ENCODE measurements around the gene GPC1. TPM values are rescaled to one million over a fixed set of nuclear protein-coding genes. Genes with fewer than 3 reads are reported as not detected.
"Not testable (repeated sequence)": the region's sequence is repeated elsewhere in the genome, so short reads cannot be mapped to it uniquely, and the experiment has no call there.

GPC1 gene
- total RNA-seq, 4 donors from 2014 or later, result 0.88 to 62.2 (median 43.4) TPM

DNA sequence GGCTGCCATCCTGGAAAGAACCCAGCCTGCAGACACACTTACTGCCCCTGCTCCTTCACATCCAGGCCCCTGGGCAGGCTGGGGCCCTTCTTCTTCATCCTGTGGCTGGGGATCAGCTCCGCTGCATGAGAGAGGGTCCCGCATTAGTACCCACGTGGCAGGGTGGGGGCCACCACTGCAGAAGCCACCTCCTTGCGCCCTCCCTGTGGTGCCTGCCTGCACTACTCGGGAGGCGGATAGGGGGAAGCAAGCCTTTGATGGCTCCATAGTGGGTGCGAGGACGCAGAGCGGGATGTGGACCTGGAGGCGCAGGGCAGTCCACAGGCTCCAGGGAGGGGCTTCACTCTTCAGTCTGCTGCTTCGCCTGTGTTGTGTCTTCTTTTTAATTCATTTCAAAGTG, 46.7 kb downstream of the GPC1 start:
- H3K27ac ChIP-seq, result no peak overlapping the region
- H3K36me3 ChIP-seq, result no peaks in the 10 kb centered on the region
- no peaks in the 10 kb centered on the region for H3K4me1 ChIP-seq
- H3K27me3 ChIP-seq, result no peaks in the 10 kb centered on the region
- intact Hi-C loops (cut with DNase I; ENCODE audit: low total_unique reads), result no loop called here
- TF ChIP-seq, protein P1, sequence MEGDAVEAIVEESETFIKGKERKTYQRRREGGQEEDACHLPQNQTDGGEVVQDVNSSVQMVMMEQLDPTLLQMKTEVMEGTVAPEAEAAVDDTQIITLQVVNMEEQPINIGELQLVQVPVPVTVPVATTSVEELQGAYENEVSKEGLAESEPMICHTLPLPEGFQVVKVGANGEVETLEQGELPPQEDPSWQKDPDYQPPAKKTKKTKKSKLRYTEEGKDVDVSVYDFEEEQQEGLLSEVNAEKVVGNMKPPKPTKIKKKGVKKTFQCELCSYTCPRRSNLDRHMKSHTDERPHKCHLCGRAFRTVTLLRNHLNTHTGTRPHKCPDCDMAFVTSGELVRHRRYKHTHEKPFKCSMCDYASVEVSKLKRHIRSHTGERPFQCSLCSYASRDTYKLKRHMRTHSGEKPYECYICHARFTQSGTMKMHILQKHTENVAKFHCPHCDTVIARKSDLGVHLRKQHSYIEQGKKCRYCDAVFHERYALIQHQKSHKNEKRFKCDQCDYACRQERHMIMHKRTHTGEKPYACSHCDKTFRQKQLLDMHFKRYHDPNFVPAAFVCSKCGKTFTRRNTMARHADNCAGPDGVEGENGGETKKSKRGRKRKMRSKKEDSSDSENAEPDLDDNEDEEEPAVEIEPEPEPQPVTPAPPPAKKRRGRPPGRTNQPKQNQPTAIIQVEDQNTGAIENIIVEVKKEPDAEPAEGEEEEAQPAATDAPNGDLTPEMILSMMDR (IDR thresholded peaks at IDR 0.05), result no peak
- TF ChIP-seq POLR2A (IDR thresholded peaks at IDR 0.05), result no peak
- peaks cover 0 to 9% of the 10 kb centered on the region in 2 donors for H3K9me3 ChIP-seq
- H3K4me3 ChIP-seq, result no peak overlapping the region
- no peak for DNase-seq

GRCh38 chr2:240491483-240491882, 56.0 kb downstream of the GPC1 start:
- DNase-seq, result no peak
- no peak overlapping the region for H3K4me3 ChIP-seq
- intact Hi-C loops (cut with DNase I; ENCODE audit: low total_unique reads), result no loop called here
- no peak overlapping the region for H3K27ac ChIP-seq
- TF ChIP-seq, protein P1 (IDR thresholded peaks at IDR 0.05), result no peak
- no peak for TF ChIP-seq POLR2A (IDR thresholded peaks at IDR 0.05)
- H3K36me3 ChIP-seq, result no peaks in the 10 kb centered on the region
- H3K4me1 ChIP-seq, result no peaks in the 10 kb centered on the region
- H3K27me3 ChIP-seq, result no peaks in the 10 kb centered on the region
- H3K9me3 ChIP-seq, result peaks cover 0 to 23% of the 10 kb centered on the region in 2 donors

DNA sequence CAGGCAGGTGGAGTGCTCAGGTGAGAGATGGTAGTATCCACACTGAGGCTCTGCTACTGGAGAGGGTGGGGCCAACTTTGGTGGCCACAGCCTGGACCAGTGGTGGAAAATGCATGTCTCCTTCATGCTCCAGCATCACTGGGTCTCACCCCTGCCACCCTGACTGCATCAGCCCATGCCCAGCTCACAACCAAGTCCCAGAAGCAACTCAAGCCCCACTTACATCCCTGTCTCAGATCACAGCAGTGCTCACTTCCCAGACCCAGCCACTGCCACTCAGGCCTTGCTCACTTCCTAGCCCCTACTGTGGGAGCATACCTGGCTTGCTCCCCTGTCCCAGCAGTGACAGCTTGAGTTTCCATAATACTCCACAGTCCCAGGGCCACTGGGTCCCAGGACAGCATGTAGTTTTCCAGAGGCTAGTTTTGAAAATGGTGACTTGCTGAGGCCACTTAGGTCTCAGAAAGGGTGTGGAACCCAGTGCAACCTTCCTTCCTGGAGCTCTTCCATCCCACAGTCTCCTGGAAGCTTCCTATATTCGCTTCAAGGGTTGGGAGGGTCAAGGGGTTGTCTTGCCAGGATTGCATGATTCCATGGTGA, 58.8 kb downstream of the GPC1 start:
- no peaks in the 10 kb centered on the region for H3K4me1 ChIP-seq
- TF ChIP-seq POLR2A (IDR thresholded peaks at IDR 0.05), result no peak
- intact Hi-C loops (cut with DNase I; ENCODE audit: low total_unique reads), result no loop called here
- no peaks in the 10 kb centered on the region for H3K27me3 ChIP-seq
- H3K9me3 ChIP-seq, result peaks cover 0 to 20% of the 10 kb centered on the region in 2 donors
- H3K27ac ChIP-seq, result no peak overlapping the region
- no peak overlapping the region for H3K4me3 ChIP-seq
- DNase-seq, result no peak
- no peaks in the 10 kb centered on the region for H3K36me3 ChIP-seq

GRCh38 chr2:240494942-240495341, 59.5 kb downstream of the GPC1 start:
- peaks cover 0 to 16% of the 10 kb centered on the region in 2 donors for H3K9me3 ChIP-seq
- H3K36me3 ChIP-seq; H3K27me3 ChIP-seq; H3K27ac ChIP-seq; H3K4me3 ChIP-seq; intact Hi-C loops (cut with DNase I; ENCODE audit: low total_unique reads); H3K4me1 ChIP-seq; DNase-seq: not testable (repeated sequence)

GRCh38 chr2:240497082-240497481, 61.6 kb downstream of the GPC1 start:
- H3K4me1 ChIP-seq; H3K9me3 ChIP-seq; H3K36me3 ChIP-seq; intact Hi-C loops (cut with DNase I; ENCODE audit: low total_unique reads); H3K27me3 ChIP-seq; DNase-seq; H3K27ac ChIP-seq; H3K4me3 ChIP-seq: not testable (repeated sequence)

GRCh38 chr2:240498171-240498957, 62.9 kb downstream of the GPC1 start:
- no peaks in the 10 kb centered on the region for H3K36me3 ChIP-seq
- no peaks in the 10 kb centered on the region for H3K9me3 ChIP-seq
- no peak for DNase-seq
- H3K27me3 ChIP-seq, result no peaks in the 10 kb centered on the region
- TF ChIP-seq POLR2A (IDR thresholded peaks at IDR 0.05), result no peak
- TF ChIP-seq, protein P1 (IDR thresholded peaks at IDR 0.05), result no peak
- no peaks in the 10 kb centered on the region for H3K4me1 ChIP-seq
- intact Hi-C loops (cut with DNase I; ENCODE audit: low total_unique reads), result no loop called here
- H3K27ac ChIP-seq, result no peak overlapping the region
- H3K4me3 ChIP-seq, result no peak overlapping the region

All from uterus (tissue), 4 donors.